ENCODE data around the gene HYDIN. TPM values are rescaled to one million over a fixed set of nuclear protein-coding genes. Genes with fewer than 3 reads are reported as not detected.

The HYDIN gene
- 7.5 and 7.8 TPM in 2 replicates for total RNA-seq
- long read RNA-seq, partial matches to known transcripts = 5 of 6 reads
- long read RNA-seq, other reads (novel, unspliced or antisense) = 1 of 6 reads

- Mint-ChIP-seq H3K36me3 (ENCODE audit: low read depth) (peaks cover 20% of the 10 kb centered on the region), H3K4me1 (peaks cover 7% of the 10 kb centered on the region), H3K27me3 (ENCODE audit: low read depth) (no peaks in the 10 kb centered on the region), H3K4me3 (peak within 1 kb of the TSS; percentile 95), H3K27ac (ENCODE audit: unreplicated experiment) (peak within 1 kb of the TSS; percentile 97), H3K9me3 (peaks cover 16% of the 10 kb centered on the region)
- TF ChIP-seq, protein P1, sequence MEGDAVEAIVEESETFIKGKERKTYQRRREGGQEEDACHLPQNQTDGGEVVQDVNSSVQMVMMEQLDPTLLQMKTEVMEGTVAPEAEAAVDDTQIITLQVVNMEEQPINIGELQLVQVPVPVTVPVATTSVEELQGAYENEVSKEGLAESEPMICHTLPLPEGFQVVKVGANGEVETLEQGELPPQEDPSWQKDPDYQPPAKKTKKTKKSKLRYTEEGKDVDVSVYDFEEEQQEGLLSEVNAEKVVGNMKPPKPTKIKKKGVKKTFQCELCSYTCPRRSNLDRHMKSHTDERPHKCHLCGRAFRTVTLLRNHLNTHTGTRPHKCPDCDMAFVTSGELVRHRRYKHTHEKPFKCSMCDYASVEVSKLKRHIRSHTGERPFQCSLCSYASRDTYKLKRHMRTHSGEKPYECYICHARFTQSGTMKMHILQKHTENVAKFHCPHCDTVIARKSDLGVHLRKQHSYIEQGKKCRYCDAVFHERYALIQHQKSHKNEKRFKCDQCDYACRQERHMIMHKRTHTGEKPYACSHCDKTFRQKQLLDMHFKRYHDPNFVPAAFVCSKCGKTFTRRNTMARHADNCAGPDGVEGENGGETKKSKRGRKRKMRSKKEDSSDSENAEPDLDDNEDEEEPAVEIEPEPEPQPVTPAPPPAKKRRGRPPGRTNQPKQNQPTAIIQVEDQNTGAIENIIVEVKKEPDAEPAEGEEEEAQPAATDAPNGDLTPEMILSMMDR (conservative IDR thresholded peaks at IDR 0.05) = no peak
- DNase-seq (ENCODE audit: low read depth, low spot score) = peak; percentile 90
Observed at GRCh38 chr16:71230122-71230845, at the start of gene HYDIN. TSS of gene HYDIN (minus strand) at chr16:71230722. CDS start at chr16:71186895, 43,827 bp downstream.

- H3K9me3 Mint-ChIP-seq = peaks cover 11% of the 10 kb centered on the region
- H3K4me3 Mint-ChIP-seq = no peak overlapping the region
- DNase-seq (ENCODE audit: low read depth, low spot score) = no peak
- no peak overlapping the region for H3K27ac Mint-ChIP-seq (ENCODE audit: unreplicated experiment)
- H3K27me3 Mint-ChIP-seq (ENCODE audit: low read depth) = no peaks in the 10 kb centered on the region
- peaks cover 18% of the 10 kb centered on the region for H3K36me3 Mint-ChIP-seq (ENCODE audit: low read depth)
- TF ChIP-seq, protein P1 (conservative IDR thresholded peaks at IDR 0.05) = no peak
- H3K4me1 Mint-ChIP-seq = no peaks in the 10 kb centered on the region
Observed at GRCh38 chr16:71276589-71277334, 46.2 kb upstream of the HYDIN start.

GRCh38 chr16:71273384-71273783 is 42.9 kb upstream of the HYDIN start:
- H3K9me3 Mint-ChIP-seq = peaks cover 11% of the 10 kb centered on the region

GRCh38 chr16:71264299-71264698 is 33.8 kb upstream of the HYDIN start:
- no peak overlapping the region for H3K4me3 Mint-ChIP-seq
- DNase-seq (ENCODE audit: low read depth, low spot score) = no peak
- no peak overlapping the region for H3K27ac Mint-ChIP-seq (ENCODE audit: unreplicated experiment)
- peaks cover 31% of the 10 kb centered on the region for H3K27me3 Mint-ChIP-seq (ENCODE audit: low read depth)
- peaks cover 4% of the 10 kb centered on the region for H3K36me3 Mint-ChIP-seq (ENCODE audit: low read depth)
- H3K4me1 Mint-ChIP-seq = no peaks in the 10 kb centered on the region
- H3K9me3 Mint-ChIP-seq = no peaks in the 10 kb centered on the region
- TF ChIP-seq, protein P1 (conservative IDR thresholded peaks at IDR 0.05) = no peak

More at GRCh38 chr16:71273384-71273783, 42.9 kb upstream of the HYDIN start:
- Mint-ChIP-seq H3K36me3 (ENCODE audit: low read depth) (peaks cover 20% of the 10 kb centered on the region), H3K4me3 (no peak overlapping the region), H3K4me1 (no peaks in the 10 kb centered on the region), H3K27me3 (ENCODE audit: low read depth) (peaks cover 6% of the 10 kb centered on the region), H3K27ac (ENCODE audit: unreplicated experiment) (no peak overlapping the region)
- no peak for DNase-seq (ENCODE audit: low read depth, low spot score)
- TF ChIP-seq, protein P1 (conservative IDR thresholded peaks at IDR 0.05) = no peak

DNA sequence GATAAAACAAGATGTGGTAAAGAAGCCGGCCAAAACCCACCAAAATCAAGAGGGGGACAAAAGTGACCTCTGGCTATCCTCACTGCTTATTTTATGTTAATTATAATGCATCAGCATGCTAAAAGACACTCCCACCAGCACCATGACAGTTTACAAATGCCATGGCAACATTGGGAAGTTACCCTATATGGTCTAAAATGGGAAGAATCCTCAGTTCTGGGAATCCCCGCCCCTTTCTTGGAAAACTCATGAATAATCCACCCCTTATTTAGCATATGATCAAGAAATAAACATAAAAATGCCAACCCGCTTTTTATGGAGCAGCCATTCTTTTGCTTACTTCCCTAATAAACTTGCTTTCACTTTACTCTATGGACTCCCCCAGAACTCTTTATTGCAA is 33.1 kb upstream of the HYDIN start:
- H3K27ac Mint-ChIP-seq (ENCODE audit: unreplicated experiment) = no peak overlapping the region
- no peak for DNase-seq (ENCODE audit: low read depth, low spot score)
- peaks cover 36% of the 10 kb centered on the region for H3K27me3 Mint-ChIP-seq (ENCODE audit: low read depth)
- H3K36me3 Mint-ChIP-seq (ENCODE audit: low read depth) = peaks cover under 1% of the 10 kb centered on the region
- H3K4me3 Mint-ChIP-seq = no peak overlapping the region
- no peaks in the 10 kb centered on the region for H3K4me1 Mint-ChIP-seq
- H3K9me3 Mint-ChIP-seq = no peaks in the 10 kb centered on the region
- TF ChIP-seq, protein P1 (conservative IDR thresholded peaks at IDR 0.05) = no peak

Data from neural crest cell (in vitro differentiated cells).